ENCODE results near the gene HOPX.
A peak's percentile ranks its signal among the peaks of the same experiment; 100 is the strongest.

Gene HOPX

GRCh38 chr4:56630876-56631666 lies 50.0 kb downstream of the HOPX start:
- TF ChIP-seq GATA2 (IDR thresholded peaks at IDR 0.05; ENCODE audit: low read depth, low read length) (no peak), GATA3 (IDR thresholded peaks at IDR 0.05; ENCODE audit: low read depth, low read length) (no peak)

GRCh38 chr4:56628592-56628991 lies 52.5 kb downstream of the HOPX start:
- TF ChIP-seq GATA3 (IDR thresholded peaks at IDR 0.05; ENCODE audit: low read depth, low read length) = no peak
- no peak for TF ChIP-seq GATA2 (IDR thresholded peaks at IDR 0.05; ENCODE audit: low read depth, low read length)

GRCh38 chr4:56627985-56628384 lies 53.1 kb downstream of the HOPX start:
- TF ChIP-seq GATA2 (IDR thresholded peaks at IDR 0.05; ENCODE audit: low read depth, low read length) = no peak
- TF ChIP-seq GATA3 (IDR thresholded peaks at IDR 0.05; ENCODE audit: low read depth, low read length) = no peak

GRCh38 chr4:56627375-56627774 lies 53.7 kb downstream of the HOPX start:
- TF ChIP-seq GATA3 (IDR thresholded peaks at IDR 0.05; ENCODE audit: low read depth, low read length) (no peak), GATA2 (IDR thresholded peaks at IDR 0.05; ENCODE audit: low read depth, low read length) (no peak)

- TF ChIP-seq GATA3 (IDR thresholded peaks at IDR 0.05; ENCODE audit: low read depth, low read length) = no peak
- no peak for TF ChIP-seq GATA2 (IDR thresholded peaks at IDR 0.05; ENCODE audit: low read depth, low read length)
Observed at GRCh38 chr4:56626963-56627362, 54.1 kb downstream of the HOPX start.

GRCh38 chr4:56626420-56626819 lies 54.7 kb downstream of the HOPX start:
- TF ChIP-seq GATA3 (IDR thresholded peaks at IDR 0.05; ENCODE audit: low read depth, low read length) (no peak), GATA2 (IDR thresholded peaks at IDR 0.05; ENCODE audit: low read depth, low read length) (no peak)

GRCh38 chr4:56622176-56622575 lies 58.9 kb downstream of the HOPX start:
- TF ChIP-seq GATA3 (IDR thresholded peaks at IDR 0.05; ENCODE audit: low read depth, low read length) (no peak), GATA2 (IDR thresholded peaks at IDR 0.05; ENCODE audit: low read depth, low read length) (no peak)

GRCh38 chr4:56619816-56620215 lies 61.3 kb downstream of the HOPX start:
- TF ChIP-seq GATA2 (IDR thresholded peaks at IDR 0.05; ENCODE audit: low read depth, low read length) = no peak
- no peak for TF ChIP-seq GATA3 (IDR thresholded peaks at IDR 0.05; ENCODE audit: low read depth, low read length)

- TF ChIP-seq GATA3 (IDR thresholded peaks at IDR 0.05; ENCODE audit: low read depth, low read length) (no peak), GATA2 (IDR thresholded peaks at IDR 0.05; ENCODE audit: low read depth, low read length) (no peak)
Observed at GRCh38 chr4:56619160-56619559, 61.9 kb downstream of the HOPX start.

GRCh38 chr4:56618734-56619133 lies 62.4 kb downstream of the HOPX start:
- TF ChIP-seq GATA3 (IDR thresholded peaks at IDR 0.05; ENCODE audit: low read depth, low read length) (no peak), GATA2 (IDR thresholded peaks at IDR 0.05; ENCODE audit: low read depth, low read length) (peak; percentile 29; the same call in 1 of the 2 replicates)

GRCh38 chr4:56613101-56613862 lies 67.8 kb downstream of the HOPX start:
- TF ChIP-seq GATA2 (IDR thresholded peaks at IDR 0.05; ENCODE audit: low read depth, low read length) (no peak), GATA3 (IDR thresholded peaks at IDR 0.05; ENCODE audit: low read depth, low read length) (no peak)

- no peak for TF ChIP-seq GATA2 (IDR thresholded peaks at IDR 0.05; ENCODE audit: low read depth, low read length)
- TF ChIP-seq GATA3 (IDR thresholded peaks at IDR 0.05; ENCODE audit: low read depth, low read length) = no peak
Observed at GRCh38 chr4:56612282-56612681, 68.8 kb downstream of the HOPX start.

- TF ChIP-seq GATA2 (IDR thresholded peaks at IDR 0.05; ENCODE audit: low read depth, low read length) (no peak), GATA3 (IDR thresholded peaks at IDR 0.05; ENCODE audit: low read depth, low read length) (no peak)
Observed at GRCh38 chr4:56611501-56611900, 69.6 kb downstream of the HOPX start.

- TF ChIP-seq GATA3 (IDR thresholded peaks at IDR 0.05; ENCODE audit: low read depth, low read length) (no peak), GATA2 (IDR thresholded peaks at IDR 0.05; ENCODE audit: low read depth, low read length) (no peak)
Observed at GRCh38 chr4:56607926-56608325, 73.2 kb downstream of the HOPX start.

GRCh38 chr4:56606385-56606784 lies 74.7 kb downstream of the HOPX start:
- TF ChIP-seq GATA2 (IDR thresholded peaks at IDR 0.05; ENCODE audit: low read depth, low read length) (no peak), GATA3 (IDR thresholded peaks at IDR 0.05; ENCODE audit: low read depth, low read length) (no peak)

Measured in SH-SY5Y (cell line).